SK-N-SH treated with all-trans-retinoic acid at 6 μM for 48 hours (cell line): ENCODE results near the gene KLK3.

ENCODE experiments used
- ARNTL ChIP-seq: fragments of 450-650 bp; formaldehyde crosslinking; IDR thresholded peaks from 2 replicates; pipeline ENCODE4 v1.5.0; 2020; ENCODE audit warnings: low read depth, mild to moderate bottlenecking, moderate library complexity, borderline replicate concordance
- CREB5 ChIP-seq: fragments of 250-450 bp; sonication (Bioruptor Pico); IDR thresholded peaks from 2 replicates; pipeline ENCODE4 v1.5.1; 2020; ENCODE audit warnings: low read depth, mild to moderate bottlenecking, moderate library complexity
- CSDC2 ChIP-seq: fragments of 250-450 bp; sonication (Bioruptor Pico); IDR thresholded peaks from 2 replicates; pipeline ENCODE4 v1.5.0; 2020; ENCODE audit warnings: mild to moderate bottlenecking, moderate library complexity
- ISL1 ChIP-seq: fragments of 250-450 bp; sonication (Bioruptor Pico); IDR thresholded peaks from 2 replicates; pipeline ENCODE4 v2.1.2; 2022; ENCODE audit warnings: mild to moderate bottlenecking, moderate library complexity
- OSR1 ChIP-seq: fragments of 250-450 bp; sonication (Bioruptor Pico); IDR thresholded peaks from 2 replicates; pipeline ENCODE4 v1.8.0; 2022; ENCODE audit warnings: moderate library complexity, mild to moderate bottlenecking, inconsistent platforms
- PATZ1 ChIP-seq: fragments of 250-450 bp; sonication (Bioruptor Pico); IDR thresholded peaks from 2 replicates; pipeline ENCODE4 v1.8.0; 2020; ENCODE audit warnings: mild to moderate bottlenecking, moderate library complexity, borderline replicate concordance
- RARB ChIP-seq: fragments of 250-450 bp; sonication (Bioruptor Pico); IDR thresholded peaks from 2 replicates; pipeline ENCODE4 v1.8.0; 2021; ENCODE audit warnings: mild to moderate bottlenecking, moderate library complexity
- SNAI2 ChIP-seq: fragments of 250-450 bp; sonication (Bioruptor Pico); IDR thresholded peaks from 2 replicates; pipeline ENCODE4 v1.5.0; 2020; ENCODE audit warnings: mild to moderate bottlenecking, moderate library complexity
- TCF4 ChIP-seq: fragments of 250-450 bp; sonication (Bioruptor Pico); IDR thresholded peaks from 2 replicates; pipeline ENCODE4 v1.8.0; 2021; ENCODE audit warnings: mild to moderate bottlenecking, moderate library complexity, borderline replicate concordance
- ZC3H10 ChIP-seq: fragments of 250-450 bp; sonication (Bioruptor Pico); IDR thresholded peaks from 2 replicates; pipeline ENCODE4 v1.5.1; 2021; ENCODE audit warnings: mild to moderate bottlenecking, moderate library complexity
- ZFP3 ChIP-seq: fragments of 250-450 bp; sonication (Bioruptor Pico); IDR thresholded peaks from 2 replicates; pipeline ENCODE4 v1.5.0; 2020; ENCODE audit warnings: mild to moderate bottlenecking, moderate library complexity
- ZFP30 ChIP-seq: fragments of 450-650 bp; formaldehyde crosslinking; IDR thresholded peaks from 2 replicates; pipeline ENCODE4 v1.5.0; 2022; ENCODE audit warnings: mild to moderate bottlenecking, moderate library complexity
- ZNF565 ChIP-seq: fragments of 450-650 bp; formaldehyde crosslinking; conservative IDR thresholded peaks from 2 replicates; pipeline ENCODE4 v1.5.0; 2020; ENCODE audit warnings: low read depth, mild to moderate bottlenecking, moderate library complexity

- TF ChIP-seq PATZ1 (CRISPR knock-in tag) (no peak), ZFP30 (CRISPR knock-in tag) (no peak), SNAI2 (CRISPR knock-in tag) (no peak), ZC3H10 (CRISPR knock-in tag) (no peak), CSDC2 (no peak), RARB (CRISPR knock-in tag) (no peak), ARNTL (CRISPR knock-in tag) (no peak), OSR1 (no peak), CREB5 (CRISPR knock-in tag) (no peak), ZFP3 (CRISPR knock-in tag) (no peak), TCF4 (CRISPR knock-in tag) (no peak), ISL1 (CRISPR knock-in tag) (no peak), ZNF565 (no peak)
Observed at GRCh38 chr19:50851620-50852019, 3.1 kb upstream of the KLK3 start.
